ENCODE data around the gene STX11.

The STX11 gene

GRCh38 chr6:144189351-144189750 is 39.0 kb downstream of the STX11 start:
- no peak for TF ChIP-seq CTCF (conservative IDR thresholded peaks at IDR 0.05; ENCODE audit: low read depth, low read length)
- H3K4me3 ChIP-seq (ENCODE audit: low read length), result no peak overlapping the region
- DNase-seq (ENCODE audit: low read depth), result no peak

- DNase-seq (ENCODE audit: low read depth), result no peak
Observed at GRCh38 chr6:144190080-144190479, 39.8 kb downstream of the STX11 start.

GRCh38 chr6:144190593-144190992 is 40.3 kb downstream of the STX11 start:
- TF ChIP-seq CTCF (conservative IDR thresholded peaks at IDR 0.05; ENCODE audit: low read depth, low read length), result no peak
- no peak for DNase-seq (ENCODE audit: low read depth)
- no peak overlapping the region for H3K4me3 ChIP-seq (ENCODE audit: low read length)

More at GRCh38 chr6:144190080-144190479, 39.8 kb downstream of the STX11 start:
- TF ChIP-seq CTCF (conservative IDR thresholded peaks at IDR 0.05; ENCODE audit: low read depth, low read length), result no peak
- H3K4me3 ChIP-seq (ENCODE audit: low read length), result no peak overlapping the region

GRCh38 chr6:144193181-144193580 is 42.9 kb downstream of the STX11 start:
- H3K4me3 ChIP-seq (ENCODE audit: low read length), result no peak overlapping the region
- no peak for DNase-seq (ENCODE audit: low read depth)
- TF ChIP-seq CTCF (conservative IDR thresholded peaks at IDR 0.05; ENCODE audit: low read depth, low read length), result no peak

- TF ChIP-seq CTCF (conservative IDR thresholded peaks at IDR 0.05; ENCODE audit: low read depth, low read length), result no peak
- no peak overlapping the region for H3K4me3 ChIP-seq (ENCODE audit: low read length)
- no peak for DNase-seq (ENCODE audit: low read depth)
Observed at GRCh38 chr6:144194293-144194810, 44.0 kb downstream of the STX11 start.

GRCh38 chr6:144195671-144196270 is 45.5 kb downstream of the STX11 start:
- H3K4me3 ChIP-seq (ENCODE audit: low read length), result no peak overlapping the region
- TF ChIP-seq CTCF (conservative IDR thresholded peaks at IDR 0.05; ENCODE audit: low read depth, low read length), result no peak
- peak; percentile 23 for DNase-seq (ENCODE audit: low read depth)

GRCh38 chr6:144197919-144198318 is 47.6 kb downstream of the STX11 start:
- no peak for DNase-seq (ENCODE audit: low read depth)
- no peak for TF ChIP-seq CTCF (conservative IDR thresholded peaks at IDR 0.05; ENCODE audit: low read depth, low read length)
- H3K4me3 ChIP-seq (ENCODE audit: low read length), result no peak overlapping the region

Measured in retinal pigment epithelial cell (primary cell).